Pancreas (tissue), 10 donors: ENCODE results near the gene EVI5L. TPM values are rescaled to one million over a fixed set of nuclear protein-coding genes. Genes with fewer than 3 reads are reported as not detected.
A peak's percentile ranks its signal among the peaks of the same experiment; 100 is the strongest.

Source experiments
- ATAC-seq, 4 donors: fragments of 200-7000 bp; cut with Tn5 transposase; one replicate each; pipeline versions ENCODE4 v1.8.0 to v1.9.1; 2020; ENCODE audit warnings: mild to moderate bottlenecking in 4 of 4, moderate library complexity in 4 of 4
- DNase-seq, 6 donors: peaks; one replicate each; pipeline ENCODE4 v3.0.0-alpha.2; 2020
- FAIRE-seq: peaks from 2 replicates; lab custom pipeline; 2012; peaks lifted over from hg19 to GRCh38; lab: Jason Lieb, UNC
- H3K27ac ChIP-seq, 4 donors: fragments of 200-600 bp; sonication (generic); 1 replicate in 3 of 4; 2 replicates in 1 of 4; pipeline versions ENCODE4 v1.5.0 to v1.8.0; 2020
- H3K27me3 ChIP-seq, 4 donors: fragments of 200-600 bp; one replicate each; pipeline ENCODE4 v1.8.0; 2021
- H3K36me3 ChIP-seq, 3 donors: fragments of 200-600 bp; sonication (generic) in 1 of 3; one replicate each; pipeline versions ENCODE4 v1.5.0 to v1.8.0; 2020 to 2021
- H3K4me1 ChIP-seq, 3 donors: fragments of 200-600 bp; one replicate each; pipeline ENCODE4 v1.8.0; 2021
- H3K4me3 ChIP-seq, 4 donors: fragments of 200-600 bp; sonication (generic) in 2 of 4; one replicate each; pipeline versions ENCODE4 v1.5.0 to v1.8.0; 2020 to 2021
- H3K9me3 ChIP-seq, 4 donors: fragments of 200-600 bp; one replicate each; pipeline ENCODE4 v1.8.0; 2021
- WGBS, 2 donors: extraction: QIAGEN DNeasy Blood & Tissue Kit; methylation state at CpG; one replicate each; pipeline ENCODE4 v1.1.7; 2013; 5-methylcytosine and 5-hydroxymethylcytosine counted together
- intact Hi-C, 3 donors: fragments of 100-400 bp; cut with DNase I; formaldehyde crosslinking; loops; one replicate each; pipeline versions ENCODE4 v1.11.1 to v1.14.2; 2022
- polyA plus RNA-seq, 2 donors: library from polyadenylated mRNA; stranded (reverse); fragments of 200-250 nt; gene quantifications; one replicate each; pipeline ENCODE4 v1.2.3, GENCODE V29; 2013
- total RNA-seq, 6 donors: library from RNA; stranded (reverse); fragmentation: NEBNext Ultra II Directional in 4 of 6; extraction: Animal tissue kit (Norgen Biotek cat#: 25700) in 4 of 6; gene quantifications; one replicate each; pipeline versions ENCODE4 v1.2.1 to v1.2.4, GENCODE V29; 2021 to 2023
- TF ChIP-seq, protein P1 (sequence below), 4 donors: fragments of 200-600 bp; sonication (generic) in 3 of 4; IDR thresholded peaks; one replicate each; pipeline versions ENCODE4 v1.5.0 to v1.8.0; 2021; ENCODE audit warnings: antibody characterized with exemption in 4 of 4
- donor health status: healthy with polysubstance abuse.
- donor health status: DM: no; HTN: no; CAD: no; lungs with moderate emphysema.
- donor health status: DM: no; HTN: no; CAD: no.
- donor health status: control.
- donor health status: control.
- donor health status: Bipolar disorder and iron deficiency.
- donor health status: DM: yes; HTN: yes; CAD: no.
- donor health status: DM: no; HTN: no; CAD: no.
- donor health status: DM: no; HTN: no; CAD: no.
- donor health status: DM: yes; HTN: yes; CAD: no.

EVI5L gene
- total and polyA plus RNA-seq, 8 donors: 3.0 to 9.1 (median 4.8) TPM

DNA sequence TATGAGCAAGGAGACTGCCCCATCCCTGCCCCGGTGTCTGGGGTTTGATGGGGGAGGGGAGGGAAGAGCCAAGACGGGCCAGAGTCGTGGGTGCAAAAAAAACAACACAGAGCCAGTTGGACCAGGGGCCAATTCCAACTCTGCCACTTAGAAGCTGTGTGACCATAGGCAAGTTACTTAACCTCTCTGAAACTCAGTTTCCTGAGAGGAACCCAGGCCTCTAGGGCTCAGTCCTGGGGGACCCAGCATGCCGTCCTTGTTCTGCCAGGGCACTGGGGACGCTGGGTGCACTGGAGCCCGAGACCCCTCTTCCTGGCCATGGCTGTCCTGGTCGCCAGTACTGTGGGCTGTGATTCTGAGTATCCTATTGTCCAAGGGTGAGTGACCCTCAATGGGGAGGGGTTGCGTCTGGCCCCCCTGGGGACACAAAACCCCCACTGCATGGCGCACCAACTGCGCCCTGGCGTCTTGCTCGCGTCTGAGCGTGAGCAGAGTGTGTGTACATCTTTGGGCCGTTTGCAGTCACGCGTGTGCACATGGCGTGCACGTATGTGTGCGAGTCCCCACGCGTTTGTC, 42.3 kb upstream of the EVI5L start:
- Histone ChIP-seq H3K4me1 (no peaks in the 10 kb centered on the region), H3K9me3 (no peaks in the 10 kb centered on the region), H3K36me3 (no peaks in the 10 kb centered on the region), H3K27ac (no peak overlapping the region), H3K4me3 (no peak overlapping the region), H3K27me3 (peaks cover 0 to 16% (median 5%) of the 10 kb centered on the region in 4 donors)
- intact Hi-C loops: no loop called here
- peak in 1 of 6 donors; percentile 39 for DNase-seq
- WGBS, 2 donors: 11 to 12% methylated on average over 22 of the region's 22 CpGs
- peak in 1 of 4 donors; percentile 8 for ATAC-seq
- no peak for FAIRE-seq
- TF ChIP-seq, protein P1, sequence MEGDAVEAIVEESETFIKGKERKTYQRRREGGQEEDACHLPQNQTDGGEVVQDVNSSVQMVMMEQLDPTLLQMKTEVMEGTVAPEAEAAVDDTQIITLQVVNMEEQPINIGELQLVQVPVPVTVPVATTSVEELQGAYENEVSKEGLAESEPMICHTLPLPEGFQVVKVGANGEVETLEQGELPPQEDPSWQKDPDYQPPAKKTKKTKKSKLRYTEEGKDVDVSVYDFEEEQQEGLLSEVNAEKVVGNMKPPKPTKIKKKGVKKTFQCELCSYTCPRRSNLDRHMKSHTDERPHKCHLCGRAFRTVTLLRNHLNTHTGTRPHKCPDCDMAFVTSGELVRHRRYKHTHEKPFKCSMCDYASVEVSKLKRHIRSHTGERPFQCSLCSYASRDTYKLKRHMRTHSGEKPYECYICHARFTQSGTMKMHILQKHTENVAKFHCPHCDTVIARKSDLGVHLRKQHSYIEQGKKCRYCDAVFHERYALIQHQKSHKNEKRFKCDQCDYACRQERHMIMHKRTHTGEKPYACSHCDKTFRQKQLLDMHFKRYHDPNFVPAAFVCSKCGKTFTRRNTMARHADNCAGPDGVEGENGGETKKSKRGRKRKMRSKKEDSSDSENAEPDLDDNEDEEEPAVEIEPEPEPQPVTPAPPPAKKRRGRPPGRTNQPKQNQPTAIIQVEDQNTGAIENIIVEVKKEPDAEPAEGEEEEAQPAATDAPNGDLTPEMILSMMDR (IDR thresholded peaks at IDR 0.05): no peak

DNA sequence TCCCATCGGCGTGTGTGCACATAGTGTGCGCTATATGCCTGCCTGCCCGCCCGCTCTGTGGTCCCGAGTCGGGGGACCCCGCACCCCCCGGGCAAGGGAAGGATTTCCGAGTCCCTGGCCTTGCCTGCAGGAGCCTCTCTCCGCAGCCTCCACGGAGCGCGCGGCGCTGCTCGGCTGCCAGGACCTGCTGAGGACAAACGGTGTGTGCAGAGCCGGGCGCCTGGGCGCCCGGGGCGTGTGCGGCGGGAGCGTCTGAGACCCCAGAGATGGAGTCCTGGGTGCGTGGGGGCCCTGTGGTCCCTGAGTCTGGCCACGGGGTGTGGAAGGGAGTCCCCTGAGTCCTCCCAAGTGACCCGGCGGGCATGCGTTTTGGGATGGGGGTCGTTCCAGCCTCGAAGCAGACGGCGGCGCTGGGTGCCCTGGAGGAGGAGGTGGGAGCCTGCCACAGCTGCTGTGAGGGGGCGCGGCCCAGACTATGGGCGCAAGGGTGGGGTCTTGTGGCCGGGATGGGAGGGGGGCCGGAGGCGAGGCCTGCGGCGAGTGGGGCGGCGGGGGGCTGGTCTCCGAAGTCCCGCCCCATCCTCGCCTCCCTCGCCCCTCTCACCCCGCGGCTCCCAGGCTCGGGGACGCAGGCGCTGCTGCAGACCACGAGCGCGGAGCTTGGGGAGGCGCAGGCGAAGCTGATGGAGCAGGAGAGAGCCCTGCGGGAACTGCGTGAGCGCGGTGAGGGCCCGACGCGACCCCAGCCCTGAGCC, 41.7 kb upstream of the EVI5L start:
- DNase-seq (peak in 1 of 6 donors; percentile 74), ATAC-seq (peak in 2 of 4 donors; percentile 24 to 25)
- intact Hi-C loops: no loop called here

DNA sequence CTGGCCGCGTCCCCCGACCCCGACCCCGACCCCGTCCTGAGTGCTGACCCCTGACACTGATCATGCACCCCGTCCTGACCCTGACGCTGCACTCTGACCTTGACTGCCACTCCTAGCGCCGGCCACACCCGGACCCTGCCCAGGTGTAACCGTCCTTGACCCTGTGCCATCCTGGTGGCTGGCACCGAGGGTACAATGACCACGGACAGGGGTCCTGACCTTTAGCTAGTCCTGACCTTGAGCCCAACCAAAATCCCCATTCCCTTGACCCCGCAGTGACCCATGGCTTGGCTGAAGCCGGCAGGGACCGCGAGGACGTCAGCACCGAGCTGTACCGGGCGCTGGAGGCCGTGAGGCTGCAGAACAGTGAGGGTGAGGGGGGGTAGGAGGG, 41.1 kb upstream of the EVI5L start:
- 2 to 3% methylated on average over 19 to 23 of the region's 23 CpGs for WGBS, 2 donors
- FAIRE-seq: no peak
- no peak for DNase-seq
- Histone ChIP-seq H3K36me3 (no peaks in the 10 kb centered on the region), H3K27me3 (peaks cover 0 to 16% (median 5%) of the 10 kb centered on the region in 4 donors), H3K4me1 (no peaks in the 10 kb centered on the region), H3K27ac (no peak overlapping the region), H3K9me3 (no peaks in the 10 kb centered on the region), H3K4me3 (no peak overlapping the region)
- TF ChIP-seq, protein P1 (IDR thresholded peaks at IDR 0.05): no peak
- intact Hi-C loops: no loop called here
- ATAC-seq: no peak

More for the DNA sequence above, 41.7 kb upstream of the EVI5L start:
- H3K9me3 ChIP-seq: no peaks in the 10 kb centered on the region
- H3K4me1 ChIP-seq: no peaks in the 10 kb centered on the region
- H3K27ac ChIP-seq: no peak overlapping the region
- H3K36me3 ChIP-seq: no peaks in the 10 kb centered on the region
- WGBS, 2 donors: 4 to 5% methylated on average over 46 to 67 of the region's 67 CpGs
- TF ChIP-seq, protein P1 (IDR thresholded peaks at IDR 0.05): no peak
- H3K27me3 ChIP-seq: peaks cover 0 to 16% (median 5%) of the 10 kb centered on the region in 4 donors
- H3K4me3 ChIP-seq: no peak overlapping the region
- FAIRE-seq: no peak

DNA sequence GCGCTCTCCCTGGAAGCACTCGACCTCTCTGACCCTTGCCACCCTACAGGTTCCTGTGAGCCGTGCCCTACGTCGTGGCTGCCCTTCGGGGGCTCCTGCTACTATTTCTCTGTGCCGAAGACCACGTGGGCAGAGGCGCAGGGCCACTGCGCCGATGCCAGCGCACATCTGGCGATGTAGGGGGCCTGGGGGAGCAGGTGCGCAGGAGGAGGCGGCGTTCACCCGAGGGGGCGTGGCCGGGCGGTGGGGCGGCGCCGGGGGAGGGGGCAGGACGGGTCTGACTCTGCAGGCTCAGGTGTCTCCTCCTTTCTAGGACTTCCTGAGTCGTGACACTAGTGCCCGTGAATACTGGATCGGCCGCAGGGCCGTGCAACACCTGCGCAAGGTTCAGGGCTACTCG, 40.6 kb upstream of the EVI5L start:
- no peak for FAIRE-seq
- no peak for ATAC-seq
- Histone ChIP-seq H3K4me3 (no peak overlapping the region), H3K4me1 (no peaks in the 10 kb centered on the region), H3K36me3 (no peaks in the 10 kb centered on the region), H3K9me3 (no peaks in the 10 kb centered on the region), H3K27ac (no peak overlapping the region), H3K27me3 (peaks cover 0 to 16% (median 5%) of the 10 kb centered on the region in 4 donors)
- 5 to 7% methylated on average over 30 to 31 of the region's 31 CpGs for WGBS, 2 donors
- DNase-seq: peak in 1 of 6 donors; percentile 53
- intact Hi-C loops: no loop called here
- TF ChIP-seq, protein P1 (IDR thresholded peaks at IDR 0.05): no peak
